ENCODE measurements around the gene FMNL2. TPM values are rescaled to one million over a fixed set of nuclear protein-coding genes. Genes with fewer than 3 reads are reported as not detected.

The FMNL2 gene
- total RNA-seq, 1 experiment from 2014 or later: 28.1 TPM

DNA sequence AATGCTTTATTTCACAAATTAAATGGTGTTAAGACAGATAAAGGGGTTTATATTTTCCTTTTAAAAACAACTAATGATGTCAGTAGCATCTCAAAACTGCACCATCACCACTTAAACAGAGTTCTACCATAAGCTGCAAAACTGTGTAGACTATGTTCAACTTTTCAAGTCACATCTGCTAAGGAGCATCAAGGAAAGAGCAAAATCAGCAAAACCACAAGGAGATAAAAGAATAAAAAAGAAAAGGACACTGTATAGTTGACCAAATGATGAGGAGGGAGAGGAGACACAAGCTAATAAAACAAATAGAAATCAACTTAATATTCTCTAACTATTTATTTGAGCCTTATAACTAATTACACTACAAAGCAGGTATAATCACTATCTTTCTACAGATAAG, 348.4 kb downstream of the FMNL2 start:
- ATAC-seq (no peak), DNase-seq (ENCODE audit: low read depth, low spot score) (no peak)
- Histone ChIP-seq H3K9me3 (ENCODE audit: control insufficient read depth in 1 of 2, insufficient read depth in 1 of 2, low read depth in 1 of 2, low read length in 2 of 2) (no peaks in the 10 kb centered on the region), H3K79me2 (ENCODE audit: insufficient read depth, low read length) (peaks cover 85% of the 10 kb centered on the region), H3K4me3 (replicated peaks in 1 of 2; ENCODE audit: low read depth in 1 of 2, low read length in 2 of 2) (no peak overlapping the region), H2AFZ (ENCODE audit: low read depth, low read length, poor library complexity, severe bottlenecking) (no peak overlapping the region), H3K36me3 (ENCODE audit: control insufficient read depth in 1 of 2, insufficient read depth in 2 of 2, low read length in 2 of 2) (peaks cover 19 to 20% of the 10 kb centered on the region in 2 experiments), H3K4me2 (ENCODE audit: low read length) (no peak overlapping the region), H3K4me1 (ENCODE audit: control insufficient read depth in 1 of 2, insufficient read depth in 2 of 2, low read length in 2 of 2) (no peaks in the 10 kb centered on the region), H3K27ac (ENCODE audit: low read depth, low read length) (no peak overlapping the region), H4K20me1 (ENCODE audit: insufficient read depth) (peaks cover 29% of the 10 kb centered on the region; the same call in 1 of the 2 replicates), H3K9ac (ENCODE audit: low read length) (no peak overlapping the region), H3K9me2 (ENCODE audit: insufficient read depth) (no peaks in the 10 kb centered on the region), H3K27me3 (ENCODE audit: insufficient read depth, low read length) (no peaks in the 10 kb centered on the region)
- CTCF ChIA-PET: no interaction called here
- TF ChIP-seq SIN3A (IDR thresholded peaks at IDR 0.05; ENCODE audit: low read depth) (no peak), ZNF274 (IDR thresholded peaks at IDR 0.05; ENCODE audit: low read depth, low read length) (no peak), POLR2A (IDR thresholded peaks at IDR 0.05; ENCODE audit: borderline replicate concordance, extremely low read depth, insufficient read depth, insufficient read length) (no peak), EGR1 (IDR thresholded peaks at IDR 0.05; ENCODE audit: low read depth) (no peak), EZH2 (IDR thresholded peaks at IDR 0.05) (no peak), REST (IDR thresholded peaks at IDR 0.05; ENCODE audit: low read depth) (no peak), POLR2AphosphoS5 (IDR thresholded peaks at IDR 0.05; ENCODE audit: low read depth, low read length) (no peak), SRF (IDR thresholded peaks at IDR 0.05; ENCODE audit: low read depth) (no peak), SP1 (IDR thresholded peaks at IDR 0.05; ENCODE audit: low read depth) (no peak), YY1 (IDR thresholded peaks at IDR 0.05; ENCODE audit: extremely low read depth, insufficient replicate concordance, low read depth, low read length) (no peak), JUND (IDR thresholded peaks at IDR 0.05) (no peak), CBX3 (IDR thresholded peaks at IDR 0.05; ENCODE audit: low read depth) (no peak), MAX (IDR thresholded peaks at IDR 0.05) (no peak), ZFX (IDR thresholded peaks at IDR 0.05) (no peak), ATF3 (IDR thresholded peaks at IDR 0.05) (no peak), ELF1 (IDR thresholded peaks at IDR 0.05; ENCODE audit: borderline replicate concordance, low read depth) (no peak), TCF7L2 (IDR thresholded peaks at IDR 0.05; ENCODE audit: borderline replicate concordance, extremely low read depth, insufficient read depth, insufficient read length) (no peak), FOSL1 (IDR thresholded peaks at IDR 0.05; ENCODE audit: low read depth) (no peak)
- TF ChIP-seq, protein P1, sequence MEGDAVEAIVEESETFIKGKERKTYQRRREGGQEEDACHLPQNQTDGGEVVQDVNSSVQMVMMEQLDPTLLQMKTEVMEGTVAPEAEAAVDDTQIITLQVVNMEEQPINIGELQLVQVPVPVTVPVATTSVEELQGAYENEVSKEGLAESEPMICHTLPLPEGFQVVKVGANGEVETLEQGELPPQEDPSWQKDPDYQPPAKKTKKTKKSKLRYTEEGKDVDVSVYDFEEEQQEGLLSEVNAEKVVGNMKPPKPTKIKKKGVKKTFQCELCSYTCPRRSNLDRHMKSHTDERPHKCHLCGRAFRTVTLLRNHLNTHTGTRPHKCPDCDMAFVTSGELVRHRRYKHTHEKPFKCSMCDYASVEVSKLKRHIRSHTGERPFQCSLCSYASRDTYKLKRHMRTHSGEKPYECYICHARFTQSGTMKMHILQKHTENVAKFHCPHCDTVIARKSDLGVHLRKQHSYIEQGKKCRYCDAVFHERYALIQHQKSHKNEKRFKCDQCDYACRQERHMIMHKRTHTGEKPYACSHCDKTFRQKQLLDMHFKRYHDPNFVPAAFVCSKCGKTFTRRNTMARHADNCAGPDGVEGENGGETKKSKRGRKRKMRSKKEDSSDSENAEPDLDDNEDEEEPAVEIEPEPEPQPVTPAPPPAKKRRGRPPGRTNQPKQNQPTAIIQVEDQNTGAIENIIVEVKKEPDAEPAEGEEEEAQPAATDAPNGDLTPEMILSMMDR (IDR thresholded peaks at IDR 0.05 in 2 of 3, conservative IDR thresholded peaks at IDR 0.05 in 1 of 3; ENCODE audit: borderline replicate concordance in 1 of 3, insufficient read depth in 1 of 3, low read depth in 2 of 3, low read length in 2 of 3): no peak
- TF ChIP-seq, protein P2, sequence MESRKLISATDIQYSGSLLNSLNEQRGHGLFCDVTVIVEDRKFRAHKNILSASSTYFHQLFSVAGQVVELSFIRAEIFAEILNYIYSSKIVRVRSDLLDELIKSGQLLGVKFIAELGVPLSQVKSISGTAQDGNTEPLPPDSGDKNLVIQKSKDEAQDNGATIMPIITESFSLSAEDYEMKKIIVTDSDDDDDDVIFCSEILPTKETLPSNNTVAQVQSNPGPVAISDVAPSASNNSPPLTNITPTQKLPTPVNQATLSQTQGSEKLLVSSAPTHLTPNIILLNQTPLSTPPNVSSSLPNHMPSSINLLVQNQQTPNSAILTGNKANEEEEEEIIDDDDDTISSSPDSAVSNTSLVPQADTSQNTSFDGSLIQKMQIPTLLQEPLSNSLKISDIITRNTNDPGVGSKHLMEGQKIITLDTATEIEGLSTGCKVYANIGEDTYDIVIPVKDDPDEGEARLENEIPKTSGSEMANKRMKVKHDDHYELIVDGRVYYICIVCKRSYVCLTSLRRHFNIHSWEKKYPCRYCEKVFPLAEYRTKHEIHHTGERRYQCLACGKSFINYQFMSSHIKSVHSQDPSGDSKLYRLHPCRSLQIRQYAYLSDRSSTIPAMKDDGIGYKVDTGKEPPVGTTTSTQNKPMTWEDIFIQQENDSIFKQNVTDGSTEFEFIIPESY (IDR thresholded peaks at IDR 0.05; ENCODE audit: extremely low read depth, insufficient replicate concordance, low read length): no peak
- intact Hi-C loops (cut with micrococcal nuclease): no loop called here
- BruUV-seq (replicated peaks): no TSS peak
- RAD21 ChIA-PET (ENCODE audit: low non-redundant PET in 1 of 2, low total read pairs in 2 of 2, uncharacterized antibody in 2 of 2, unreplicated experiment in 2 of 2): no interaction called here
- POLR2A ChIA-PET: no interaction called here

All from HCT116 (cell line).